NCI-H2107 (cell line): ENCODE data around the gene LRBA.
"Not testable (repeated sequence)": the region's sequence is repeated elsewhere in the genome, so short reads cannot be mapped to it uniquely, and the experiment has no call there.

Experiments used
- DNase-seq: peaks from one replicate; lab custom pipeline; 2025; lab: John Stamatoyannopoulos, UW

LRBA gene

DNA sequence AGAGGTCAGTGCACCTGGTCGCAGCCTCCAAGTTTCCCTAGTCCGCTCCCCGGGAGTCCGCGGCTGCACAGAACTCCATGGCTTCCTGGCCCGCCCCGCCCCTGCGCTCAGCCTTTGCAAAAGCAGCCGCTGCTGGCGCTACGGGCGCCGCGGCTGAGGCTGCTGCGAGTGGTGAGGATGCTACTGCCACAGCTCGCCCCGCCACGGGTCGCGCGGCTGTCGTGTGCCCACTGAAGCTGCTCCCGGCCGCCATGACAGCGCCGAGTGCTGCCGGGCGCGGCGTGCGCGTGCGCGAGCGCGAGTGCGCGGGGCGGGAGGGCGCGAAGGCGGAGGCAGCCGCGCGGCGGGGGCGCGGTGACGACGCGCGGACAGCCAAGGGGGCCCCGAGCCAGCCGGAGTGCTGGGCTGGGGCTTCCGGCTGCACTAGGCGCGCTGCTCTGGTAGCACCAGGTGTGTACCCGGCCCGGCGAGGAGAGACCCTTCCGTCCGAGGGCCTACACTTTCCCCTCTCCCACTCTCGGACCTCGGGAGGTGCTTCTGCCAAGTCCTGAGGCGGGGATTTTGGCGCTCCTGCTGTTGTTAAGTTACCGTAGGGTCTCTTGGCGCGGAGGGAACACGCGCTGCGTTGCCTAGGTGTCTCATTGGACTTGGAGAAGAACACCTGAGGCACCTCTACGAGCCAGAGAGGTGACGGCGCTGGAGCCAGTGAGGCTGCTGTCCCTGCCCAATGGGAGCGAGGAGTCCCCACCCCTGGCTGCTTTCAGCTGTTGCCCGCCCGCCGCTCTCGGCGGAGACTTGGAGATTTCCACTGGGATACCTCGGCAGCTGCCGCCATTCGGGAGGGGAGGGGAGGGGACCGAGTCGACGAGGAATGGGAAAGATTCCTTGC lies 619 bp upstream of the LRBA start:
- peak; percentile 49 for DNase-seq

DNA sequence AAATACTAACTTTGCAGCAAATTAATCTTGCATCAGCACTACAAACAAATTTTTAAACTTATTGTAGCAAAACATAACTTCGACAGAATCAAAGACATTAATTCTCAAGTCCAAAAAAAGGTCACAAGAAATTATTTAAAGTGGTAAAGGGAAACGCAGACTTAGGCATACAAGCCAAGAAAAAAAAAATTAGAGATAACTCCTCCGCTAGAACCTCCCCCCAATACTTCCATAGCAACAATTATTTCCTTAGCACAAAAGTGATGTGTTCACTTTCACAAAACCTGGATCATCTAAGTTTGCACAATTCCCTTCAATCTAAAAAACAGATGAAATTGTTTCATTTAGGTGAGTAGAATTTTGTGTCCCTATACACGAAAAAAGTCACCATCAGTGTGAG lies 1.1 kb downstream of the LRBA start:
- DNase-seq: no peak

- no peak for DNase-seq
These were observed 1.6 kb downstream of the LRBA start for GRCh38 chr4:151013491-151013890.

- DNase-seq: no peak
These were observed 2.3 kb downstream of the LRBA start for GRCh38 chr4:151012820-151013219.

DNA sequence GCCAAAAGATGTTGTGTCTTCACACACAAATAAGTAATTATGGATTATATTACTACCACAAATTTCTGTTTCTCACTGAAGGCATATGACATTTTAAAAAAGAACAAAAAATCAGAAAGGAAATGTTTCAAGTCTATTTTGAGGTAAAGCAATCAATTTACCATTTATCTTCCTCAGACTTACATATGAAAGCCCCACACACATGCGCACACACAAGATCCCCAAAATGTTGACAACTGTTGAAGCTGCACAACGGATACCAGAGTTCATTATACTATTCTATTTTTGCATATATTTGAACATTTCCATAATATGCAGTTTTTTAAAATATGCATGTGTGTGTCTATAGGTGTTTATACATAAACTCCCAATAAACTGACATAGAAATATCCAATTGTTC lies 2.7 kb downstream of the LRBA start:
- no peak for DNase-seq

- DNase-seq: no peak
These were observed 10.9 kb downstream of the LRBA start for GRCh38 chr4:151004222-151004621.

- no peak for DNase-seq
These were observed 14.2 kb downstream of the LRBA start for GRCh38 chr4:151000747-151001429.

- DNase-seq: no peak
These were observed 16.0 kb downstream of the LRBA start for GRCh38 chr4:150999086-150999485.

- no peak for DNase-seq
These were observed 17.9 kb downstream of the LRBA start for GRCh38 chr4:150997141-150997540.

GRCh38 chr4:150994721-150995120 lies 20.4 kb downstream of the LRBA start:
- DNase-seq: no peak

DNA sequence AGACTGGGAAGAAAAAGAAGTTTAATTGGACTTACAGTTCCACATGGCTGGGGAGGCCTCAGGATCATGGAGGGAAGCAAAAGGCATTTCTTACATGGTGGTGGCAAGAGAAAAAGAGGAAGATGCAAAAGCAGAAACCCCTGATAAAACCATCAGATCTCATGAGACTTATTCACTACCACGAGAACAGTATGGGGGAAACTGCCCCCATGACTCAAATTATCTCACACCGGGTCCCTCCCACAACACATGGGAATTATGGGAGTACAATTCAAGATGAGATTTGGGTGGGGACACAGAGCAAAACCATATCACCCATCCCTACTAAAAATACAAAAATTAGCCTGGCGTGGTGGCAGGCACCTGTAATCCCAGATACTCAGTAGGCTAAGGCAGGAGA lies 21.5 kb downstream of the LRBA start:
- not testable (repeated sequence) for DNase-seq

- DNase-seq: no peak
These were observed 24.1 kb downstream of the LRBA start for GRCh38 chr4:150990993-150991392.

GRCh38 chr4:150990250-150990649 lies 24.8 kb downstream of the LRBA start:
- no peak for DNase-seq

DNA sequence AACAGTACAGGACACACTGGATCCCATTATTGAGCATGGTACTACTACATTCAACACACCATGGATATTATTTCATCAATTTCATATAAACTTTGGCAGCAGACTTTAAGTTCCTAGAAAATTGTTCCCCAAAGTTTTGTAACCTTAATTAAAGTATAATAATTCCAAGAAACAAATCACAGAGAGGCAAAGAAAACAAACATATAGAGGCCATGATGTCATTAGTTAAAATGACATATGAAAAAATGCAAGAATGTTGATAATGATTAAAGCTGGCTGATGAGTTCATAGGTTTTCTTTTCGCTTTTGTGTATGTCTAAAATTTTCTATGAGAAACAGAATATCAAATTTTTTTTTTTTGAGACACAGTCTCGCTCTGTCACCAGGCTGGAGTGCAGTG lies 26.8 kb downstream of the LRBA start:
- no peak for DNase-seq

- no peak for DNase-seq
These were observed 27.9 kb downstream of the LRBA start for GRCh38 chr4:150987204-150987603.

DNA sequence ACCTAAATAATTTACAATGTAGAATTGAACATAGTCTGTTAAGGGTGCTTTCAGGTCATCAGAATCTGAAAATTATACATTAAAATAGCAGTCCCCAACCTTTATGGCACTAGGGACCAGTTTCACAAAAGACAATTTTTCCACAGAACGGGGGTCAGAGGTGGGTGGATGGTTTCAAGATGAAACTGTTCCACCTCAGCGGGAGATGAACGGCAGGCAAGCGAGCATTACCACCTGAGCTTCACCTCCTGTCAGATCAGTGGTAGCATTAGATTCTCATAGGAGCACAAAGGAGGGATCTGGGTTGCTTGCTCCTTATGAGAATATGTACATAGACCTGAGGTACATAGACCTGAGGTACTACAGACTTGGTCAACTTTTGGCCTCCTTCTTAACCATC lies 29.0 kb downstream of the LRBA start:
- DNase-seq: no peak

DNA sequence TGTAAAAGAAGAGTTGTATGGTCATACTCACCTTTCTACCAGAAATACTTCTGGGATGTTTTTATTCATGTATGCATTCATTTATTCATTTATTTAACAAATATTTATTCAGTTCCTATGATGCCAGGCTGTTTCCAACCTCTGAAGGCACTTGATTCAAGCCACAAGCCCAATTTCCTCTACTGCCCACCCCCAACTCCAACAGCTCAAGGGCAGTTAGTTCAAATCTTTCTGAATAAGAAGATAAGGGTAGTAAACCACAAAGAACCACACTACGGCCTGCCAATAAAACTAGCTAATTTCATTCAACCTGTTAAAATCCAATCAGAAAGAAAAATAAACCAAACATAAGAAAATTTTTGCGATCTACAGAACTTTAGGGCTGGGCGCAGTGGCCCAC lies 31.2 kb downstream of the LRBA start:
- DNase-seq: no peak

DNA sequence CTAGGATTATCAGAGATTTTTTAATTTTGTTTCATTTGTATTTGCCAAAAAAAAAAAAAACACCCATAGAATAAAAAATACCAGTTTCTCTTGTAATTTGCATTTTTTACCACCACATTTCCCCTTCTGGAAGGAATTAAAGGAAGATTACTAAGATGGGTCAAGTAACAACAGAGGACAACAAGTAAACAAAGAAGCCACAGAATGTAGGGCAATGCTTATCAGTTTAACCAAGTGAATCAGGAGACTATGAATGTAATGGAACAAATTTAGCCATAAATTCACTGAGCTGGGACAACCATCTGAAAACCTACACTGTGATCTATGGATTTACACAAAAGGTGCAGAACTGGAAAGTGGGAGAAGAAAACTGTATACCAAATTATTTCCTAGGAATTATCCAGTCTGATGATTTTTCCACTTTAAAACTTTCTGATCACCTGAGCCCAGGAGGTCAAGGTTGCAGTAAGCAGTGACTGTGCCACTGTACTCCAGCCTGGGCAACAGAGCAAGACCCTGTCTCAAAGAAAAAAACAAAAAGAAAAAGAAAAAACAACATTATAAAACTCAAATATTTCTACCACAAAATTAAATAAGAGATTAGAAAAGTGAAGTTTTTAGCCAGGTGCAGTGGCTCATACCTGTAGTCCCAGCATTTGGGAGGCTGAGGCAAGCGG lies 32.4 kb downstream of the LRBA start:
- DNase-seq: no peak

GRCh38 chr4:150978738-150979575 lies 36.1 kb downstream of the LRBA start:
- no peak for DNase-seq

- no peak for DNase-seq
These were observed 38.5 kb downstream of the LRBA start for GRCh38 chr4:150976478-150977118.

- no peak for DNase-seq
These were observed 40.3 kb downstream of the LRBA start for GRCh38 chr4:150974750-150975149.

- DNase-seq: no peak
These were observed 40.8 kb downstream of the LRBA start for GRCh38 chr4:150974252-150974640.
